K562 (cell line): ENCODE measurements around the gene FKBP15. TPM values are rescaled to one million over a fixed set of nuclear protein-coding genes. Genes with fewer than 3 reads are reported as not detected.

ENCODE experiments used
- ASH1L ChIP-seq: fragments of 450-650 bp; IDR thresholded peaks from 2 replicates; pipeline ENCODE4 v1.6.1; 2018; ENCODE audit warnings: borderline replicate concordance, mild to moderate bottlenecking, low read depth; ENCODE audit not compliant: partially characterized antibody
- BDP1 ChIP-seq: IDR thresholded peaks from 3 replicates; pipeline ENCODE4 v1.6.1; 2011; ENCODE audit not compliant: insufficient read length, insufficient read depth
- FOXM1 ChIP-seq, 2 experiments: fragments of 450-650 bp in 1 of 2; sonication (generic) in 1 of 2; formaldehyde crosslinking in 1 of 2; IDR thresholded peaks; 2 replicates each; pipeline versions ENCODE4 v1.6.1 to v1.9.0; 2017 to 2022; ENCODE audit warnings: low read depth in 2 of 2, mild to moderate bottlenecking in 2 of 2, missing genetic modification reagents in 1 of 2, moderate library complexity in 1 of 2
- NFATC3 ChIP-seq: fragments of 450-650 bp; IDR thresholded peaks from 2 replicates; pipeline ENCODE4 v1.6.1; 2017; ENCODE audit warnings: mild to moderate bottlenecking
- NR2F6 ChIP-seq: fragments of 450-650 bp; formaldehyde crosslinking; IDR thresholded peaks from 2 replicates; pipeline ENCODE4 v1.4.0; 2020; ENCODE audit warnings: mild to moderate bottlenecking
- NRF1 ChIP-seq, 2 experiments: fragments of 450-650 bp; IDR thresholded peaks in 1 of 2; conservative IDR thresholded peaks in 1 of 2; 2 replicates each; pipeline ENCODE4 v1.6.1; 2014; ENCODE audit warnings: mild to moderate bottlenecking in 2 of 2
- SIN3B ChIP-seq: fragments of 450-650 bp; IDR thresholded peaks from 2 replicates; pipeline ENCODE4 v1.6.1; 2017; ENCODE audit warnings: low read depth, mild to moderate bottlenecking, moderate library complexity
- SRSF1 ChIP-seq: fragments of 200-400 bp; formaldehyde crosslinking; IDR thresholded peaks from 2 replicates; pipeline ENCODE4 v1.6.1; 2017; ENCODE audit warnings: mild to moderate bottlenecking, low read depth, low read length, moderate library complexity
- STAT5A ChIP-seq: IDR thresholded peaks from 2 replicates; pipeline ENCODE4 v1.6.1; 2012; ENCODE audit warnings: low read length, inconsistent platforms, borderline replicate concordance
- THAP7 ChIP-seq: fragments of 250-450 bp; sonication (Bioruptor Pico); IDR thresholded peaks from 2 replicates; pipeline ENCODE4 v1.5.0; 2021
- XRCC5 ChIP-seq: fragments of 200-400 bp; formaldehyde crosslinking; IDR thresholded peaks from 2 replicates; pipeline ENCODE4 v1.6.1; 2017; ENCODE audit warnings: low read depth, mild to moderate bottlenecking, low read length
- ZC3H11A ChIP-seq: IDR thresholded peaks from 2 replicates; pipeline ENCODE4 v1.6.1; 2012; ENCODE audit warnings: low read depth, low read length, improper control_type of control experiment
- ZFP36 ChIP-seq: fragments of 150-350 bp; IDR thresholded peaks from 2 replicates; pipeline ENCODE4 v1.6.1; 2018; ENCODE audit warnings: low read length, low read depth; ENCODE audit not compliant: partially characterized antibody
- ZNF124 ChIP-seq: sonication (generic); formaldehyde crosslinking; IDR thresholded peaks from 2 replicates; pipeline ENCODE4 v1.8.1; 2022; ENCODE audit warnings: missing genetic modification reagents
- ZNF140 ChIP-seq: fragments of 250-450 bp; sonication (Bioruptor Pico); IDR thresholded peaks from 2 replicates; pipeline ENCODE4 v1.8.0; 2021; ENCODE audit warnings: moderate library complexity, mild to moderate bottlenecking, inconsistent platforms
- ZNF24 ChIP-seq: fragments of 450-650 bp; IDR thresholded peaks from 2 replicates; pipeline ENCODE4 v1.6.1; 2016
- ZNF3 ChIP-seq: fragments of 250-450 bp; sonication (Bioruptor Pico); IDR thresholded peaks from 2 replicates; pipeline ENCODE4 v1.5.0; 2021; ENCODE audit warnings: mild to moderate bottlenecking, moderate library complexity
- ZNF518B ChIP-seq: fragments of 250-450 bp; sonication (Bioruptor Pico); IDR thresholded peaks from 2 replicates; pipeline ENCODE4 v1.5.0; 2021; ENCODE audit warnings: mild to moderate bottlenecking, moderate library complexity
- ZNF830 ChIP-seq: fragments of 250-450 bp; sonication (Bioruptor Pico); IDR thresholded peaks from 2 replicates; pipeline ENCODE4 v1.5.0; 2021; ENCODE audit warnings: mild to moderate bottlenecking
- polyA plus RNA-seq, 8 experiments: library from polyadenylated mRNA; depleted of rRNA in 4 of 8; stranded (reverse) in 5 of 8; unstranded in 3 of 8; fragments of >200 nt; fragmentation: Nextera tagmentation in 2 of 8; fragmentation: Illumina TruSeq in 1 of 8; extraction: Ambion mirVana in 2 of 8; extraction: Trizol in 1 of 8; gene quantifications; 2 replicates each; pipeline versions ENCODE4 v1.2.1 to v1.2.3, GENCODE V29; 2011 to 2014; ENCODE audit warnings: inconsistent platforms in 1 of 8, missing spikeins in 1 of 8
- total RNA-seq, 7 experiments: library from RNA; depleted of rRNA in 6 of 7; stranded (reverse); fragments of >200 nt in 6 of 7; fragmentation: Illumina TruSeq in 2 of 7; extraction: Trizol in 2 of 7; gene quantifications; 2 replicates each; pipeline versions ENCODE4 v1.2.1 to v1.2.3, GENCODE V29; 2011 to 2021; ENCODE audit warnings: low replicate concordance in 1 of 7
- TF ChIP-seq, protein P1 (sequence below): fragments of 450-650 bp; IDR thresholded peaks from 2 replicates; pipeline ENCODE4 v1.6.1; 2017; ENCODE audit warnings: antibody characterized with exemption, mild to moderate bottlenecking

Gene FKBP15
- total and polyA plus RNA-seq, 9 of the 15 experiments (the other 6 are each of a cell fraction or from before 2014, with no cell fraction given) = 8.7 to 38.0 (median 18.9) TPM

GRCh38 chr9:113150670-113151611, 70.1 kb downstream of the FKBP15 start, which contains the start of gene SLC31A2 (continued):
- TF ChIP-seq FOXM1 (IDR thresholded peaks at IDR 0.05; ENCODE audit: low read depth) (no peak), FOXM1 (CRISPR knock-in tag; IDR thresholded peaks at IDR 0.05; ENCODE audit: low read depth) (no peak), ZNF3 (no peak), BDP1 (no peak), SIN3B (0 out of 2 replicates have a peak, but pooled peaks have one; percentile 27), NFATC3 (no peak), NR2F6 (no peak), ZNF24 (no peak; the same call in 1 of the 2 replicates), XRCC5 (no peak), ZC3H11A (no peak), ASH1L (no peak), ZFP36 (no peak), STAT5A (no peak), ZNF140 (CRISPR knock-in tag) (no peak), SRSF1 (no peak), ZNF124 (CRISPR knock-in tag) (peak; percentile 81; the same call in 1 of the 2 replicates), THAP7 (CRISPR knock-in tag) (no peak), ZNF518B (CRISPR knock-in tag) (no peak), ZNF830 (CRISPR knock-in tag) (no peak), NRF1 (conservative IDR thresholded peaks at IDR 0.05 in 1 of 2, IDR thresholded peaks at IDR 0.05 in 1 of 2) (peak; percentile 79 to 82)
- TF ChIP-seq, protein P1, sequence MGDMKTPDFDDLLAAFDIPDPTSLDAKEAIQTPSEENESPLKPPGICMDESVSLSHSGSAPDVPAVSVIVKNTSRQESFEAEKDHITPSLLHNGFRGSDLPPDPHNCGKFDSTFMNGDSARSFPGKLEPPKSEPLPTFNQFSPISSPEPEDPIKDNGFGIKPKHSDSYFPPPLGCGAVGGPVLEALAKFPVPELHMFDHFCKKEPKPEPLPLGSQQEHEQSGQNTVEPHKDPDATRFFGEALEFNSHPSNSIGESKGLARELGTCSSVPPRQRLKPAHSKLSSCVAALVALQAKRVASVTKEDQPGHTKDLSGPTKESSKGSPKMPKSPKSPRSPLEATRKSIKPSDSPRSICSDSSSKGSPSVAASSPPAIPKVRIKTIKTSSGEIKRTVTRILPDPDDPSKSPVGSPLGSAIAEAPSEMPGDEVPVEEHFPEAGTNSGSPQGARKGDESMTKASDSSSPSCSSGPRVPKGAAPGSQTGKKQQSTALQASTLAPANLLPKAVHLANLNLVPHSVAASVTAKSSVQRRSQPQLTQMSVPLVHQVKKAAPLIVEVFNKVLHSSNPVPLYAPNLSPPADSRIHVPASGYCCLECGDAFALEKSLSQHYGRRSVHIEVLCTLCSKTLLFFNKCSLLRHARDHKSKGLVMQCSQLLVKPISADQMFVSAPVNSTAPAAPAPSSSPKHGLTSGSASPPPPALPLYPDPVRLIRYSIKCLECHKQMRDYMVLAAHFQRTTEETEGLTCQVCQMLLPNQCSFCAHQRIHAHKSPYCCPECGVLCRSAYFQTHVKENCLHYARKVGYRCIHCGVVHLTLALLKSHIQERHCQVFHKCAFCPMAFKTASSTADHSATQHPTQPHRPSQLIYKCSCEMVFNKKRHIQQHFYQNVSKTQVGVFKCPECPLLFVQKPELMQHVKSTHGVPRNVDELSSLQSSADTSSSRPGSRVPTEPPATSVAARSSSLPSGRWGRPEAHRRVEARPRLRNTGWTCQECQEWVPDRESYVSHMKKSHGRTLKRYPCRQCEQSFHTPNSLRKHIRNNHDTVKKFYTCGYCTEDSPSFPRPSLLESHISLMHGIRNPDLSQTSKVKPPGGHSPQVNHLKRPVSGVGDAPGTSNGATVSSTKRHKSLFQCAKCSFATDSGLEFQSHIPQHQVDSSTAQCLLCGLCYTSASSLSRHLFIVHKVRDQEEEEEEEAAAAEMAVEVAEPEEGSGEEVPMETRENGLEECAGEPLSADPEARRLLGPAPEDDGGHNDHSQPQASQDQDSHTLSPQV = no peak
